Urothelium cell line (cell line): ENCODE results near the gene NELFE.
"Not testable (repeated sequence)": the region's sequence is repeated elsewhere in the genome, so short reads cannot be mapped to it uniquely, and the experiment has no call there.

Experiments
- DNase-seq: peaks from one replicate; pipeline ENCODE4 v3.0.0; 2011; ENCODE audit warnings: low spot score, mixed read lengths
- FAIRE-seq: peaks from 2 replicates; lab custom pipeline; 2011; peaks lifted over from hg19 to GRCh38; lab: Jason Lieb, UNC

NELFE gene, protein sequence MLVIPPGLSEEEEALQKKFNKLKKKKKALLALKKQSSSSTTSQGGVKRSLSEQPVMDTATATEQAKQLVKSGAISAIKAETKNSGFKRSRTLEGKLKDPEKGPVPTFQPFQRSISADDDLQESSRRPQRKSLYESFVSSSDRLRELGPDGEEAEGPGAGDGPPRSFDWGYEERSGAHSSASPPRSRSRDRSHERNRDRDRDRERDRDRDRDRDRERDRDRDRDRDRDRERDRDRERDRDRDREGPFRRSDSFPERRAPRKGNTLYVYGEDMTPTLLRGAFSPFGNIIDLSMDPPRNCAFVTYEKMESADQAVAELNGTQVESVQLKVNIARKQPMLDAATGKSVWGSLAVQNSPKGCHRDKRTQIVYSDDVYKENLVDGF

DNA sequence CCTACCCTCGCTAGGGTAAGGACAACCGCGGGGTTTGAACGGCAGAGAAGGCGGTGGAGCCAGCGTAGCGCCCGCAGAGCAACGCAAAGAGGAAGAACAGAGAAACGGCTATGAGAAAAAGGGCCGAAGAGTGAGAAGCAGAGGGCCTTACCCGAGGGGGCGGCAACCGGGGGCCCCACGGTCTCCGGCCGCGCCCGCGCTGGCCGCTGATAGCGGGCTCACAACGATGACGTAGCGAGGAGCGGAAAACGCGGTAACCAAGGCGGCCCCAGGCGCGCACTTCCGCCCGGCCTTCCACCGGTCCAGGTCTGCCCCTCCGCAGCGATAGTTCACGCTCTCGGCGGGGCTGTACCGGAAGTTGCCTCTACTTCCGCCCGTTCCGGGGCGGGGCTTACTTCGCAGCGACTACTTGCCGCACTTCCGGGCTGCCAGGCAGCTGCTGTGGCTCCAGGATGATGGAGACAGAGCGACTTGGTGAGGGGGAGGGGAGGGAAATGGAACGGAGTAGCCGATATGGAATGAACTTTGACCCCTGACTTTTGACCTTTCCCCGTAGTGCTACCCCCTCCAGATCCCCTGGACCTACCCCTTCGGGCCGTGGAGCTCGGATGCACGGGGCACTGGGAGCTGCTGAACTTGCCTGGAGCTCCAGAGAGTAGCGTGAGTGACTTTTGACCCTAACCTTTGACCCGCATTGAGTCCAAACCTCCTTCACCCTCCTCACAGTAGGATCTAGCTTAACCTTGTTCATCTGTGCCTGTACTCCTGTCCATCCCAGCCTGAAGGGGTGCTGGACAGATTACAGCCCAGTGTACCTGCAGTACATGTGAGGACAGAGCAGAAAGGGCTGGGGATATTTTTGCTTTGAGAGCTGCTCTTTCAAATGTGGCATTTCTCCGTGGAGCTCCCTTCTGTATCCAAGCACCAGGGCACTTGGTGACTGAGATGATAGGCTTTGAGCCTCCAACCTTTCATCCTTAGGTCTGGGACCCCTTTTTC is at the start of gene NELFE, which contains the start of gene SKIC2:
NELFE (minus strand) TSS at position 231 of the 999 bp plus-strand sequence. CDS start 525 bp downstream, outside the sequence.
SKIC2 (plus strand) TSS at position 435 of the 999 bp plus-strand sequence; CDS start at position 453, 18 bp downstream.
- FAIRE-seq = peak; percentile 94
- DNase-seq = peak; percentile 99

DNA sequence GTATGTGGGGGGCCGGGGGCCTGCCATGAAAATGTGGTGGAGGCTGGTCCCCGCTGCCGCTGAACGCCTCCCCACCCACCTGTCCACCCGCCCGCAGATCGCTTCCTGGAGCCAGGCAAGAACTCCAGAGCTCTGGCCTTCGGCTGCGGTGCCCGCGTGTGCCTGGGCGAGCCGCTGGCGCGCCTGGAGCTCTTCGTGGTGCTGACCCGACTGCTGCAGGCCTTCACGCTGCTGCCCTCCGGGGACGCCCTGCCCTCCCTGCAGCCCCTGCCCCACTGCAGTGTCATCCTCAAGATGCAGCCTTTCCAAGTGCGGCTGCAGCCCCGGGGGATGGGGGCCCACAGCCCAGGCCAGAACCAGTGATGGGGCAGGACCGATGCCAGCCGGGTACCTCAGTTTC is 49.3 kb upstream of the NELFE start:
- FAIRE-seq, DNase-seq: not testable (repeated sequence)

DNA sequence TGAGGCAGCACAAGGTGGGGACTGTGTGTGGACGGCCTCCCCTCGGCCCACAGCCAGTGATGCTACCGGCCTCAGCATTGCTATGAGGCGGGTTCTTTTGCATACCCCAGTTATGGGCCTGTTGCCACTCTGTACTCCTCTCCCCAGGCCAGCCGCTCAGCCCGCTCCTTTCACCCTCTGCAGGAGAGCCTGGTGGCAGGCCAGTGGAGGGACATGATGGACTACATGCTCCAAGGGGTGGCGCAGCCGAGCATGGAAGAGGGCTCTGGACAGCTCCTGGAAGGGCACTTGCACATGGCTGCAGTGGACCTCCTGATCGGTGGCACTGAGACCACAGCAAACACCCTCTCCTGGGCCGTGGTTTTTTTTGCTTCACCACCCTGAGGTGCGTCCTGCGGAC is 48.3 kb upstream of the NELFE start:
- FAIRE-seq, DNase-seq: not testable (repeated sequence)

DNA sequence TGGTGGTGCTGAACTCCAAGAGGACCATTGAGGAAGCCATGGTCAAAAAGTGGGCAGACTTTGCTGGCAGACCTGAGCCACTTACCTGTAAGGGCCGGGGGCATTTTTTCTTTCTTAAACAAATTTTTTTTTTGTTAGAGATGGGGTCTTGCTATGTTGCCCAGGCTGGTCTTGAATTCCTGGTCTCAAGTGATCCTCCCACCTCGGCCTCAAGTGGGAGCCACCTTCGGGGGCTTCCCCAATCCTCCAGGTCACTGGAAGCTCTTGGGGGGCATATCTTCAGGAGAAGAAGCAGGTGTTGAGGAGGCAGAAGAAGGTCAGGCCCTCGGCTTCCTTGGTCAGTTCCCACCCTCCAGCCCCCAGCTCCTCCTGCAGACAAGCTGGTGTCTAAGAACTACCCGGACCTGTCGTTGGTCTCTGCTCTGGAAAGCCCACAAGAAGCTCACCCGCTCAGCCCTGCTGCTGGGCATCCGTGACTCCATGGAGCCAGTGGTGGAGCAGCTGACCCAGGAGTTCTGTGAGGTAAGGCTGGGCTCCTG is 47.3 kb upstream of the NELFE start:
- not testable (repeated sequence) for FAIRE-seq, DNase-seq

DNA sequence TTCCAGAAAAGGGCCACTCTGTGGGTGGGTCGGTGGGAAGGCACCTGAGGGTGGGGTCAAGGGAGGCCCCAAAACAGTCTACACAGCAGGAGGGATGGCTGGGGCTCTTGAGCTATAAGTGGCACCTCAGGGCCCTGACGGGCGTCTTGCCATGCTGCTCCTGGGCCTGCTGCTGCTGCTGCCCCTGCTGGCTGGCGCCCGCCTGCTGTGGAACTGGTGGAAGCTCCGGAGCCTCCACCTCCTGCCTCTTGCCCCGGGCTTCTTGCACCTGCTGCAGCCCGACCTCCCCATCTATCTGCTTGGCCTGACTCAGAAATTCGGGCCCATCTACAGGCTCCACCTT is 46.7 kb upstream of the NELFE start:
- DNase-seq, FAIRE-seq: not testable (repeated sequence)

DNA sequence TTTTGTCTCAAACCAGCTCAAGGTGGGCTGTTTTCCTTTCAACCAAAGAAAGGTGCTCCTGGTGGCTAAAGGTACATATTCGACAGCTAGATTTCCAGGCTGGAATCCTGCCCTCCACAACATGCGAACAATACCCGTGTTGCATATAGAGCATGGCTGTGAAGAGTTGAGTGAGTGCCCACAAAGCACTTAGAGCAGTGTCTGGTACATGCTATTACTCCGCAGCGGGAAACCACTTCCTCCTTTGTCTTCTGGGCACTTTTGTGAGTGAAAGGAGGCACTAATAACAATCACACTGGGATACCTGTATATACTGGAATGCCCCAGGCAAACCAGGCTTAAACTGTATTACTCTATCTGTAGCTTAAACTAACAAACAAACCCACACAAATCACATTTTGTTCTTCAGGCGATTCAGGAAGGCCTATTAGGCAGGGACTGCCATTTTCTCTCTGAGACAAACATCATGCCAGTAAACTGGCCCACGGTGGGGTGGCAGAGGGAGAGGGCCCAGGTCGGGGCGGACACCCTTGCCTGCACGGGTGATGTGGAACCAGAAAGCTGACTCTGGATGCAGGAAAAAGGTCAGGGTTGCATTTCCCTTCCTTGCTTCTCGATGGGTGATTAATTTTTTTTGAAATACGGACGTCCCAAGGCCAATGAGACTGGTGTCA is 46.2 kb upstream of the NELFE start:
- not testable (repeated sequence) for DNase-seq, FAIRE-seq

DNA sequence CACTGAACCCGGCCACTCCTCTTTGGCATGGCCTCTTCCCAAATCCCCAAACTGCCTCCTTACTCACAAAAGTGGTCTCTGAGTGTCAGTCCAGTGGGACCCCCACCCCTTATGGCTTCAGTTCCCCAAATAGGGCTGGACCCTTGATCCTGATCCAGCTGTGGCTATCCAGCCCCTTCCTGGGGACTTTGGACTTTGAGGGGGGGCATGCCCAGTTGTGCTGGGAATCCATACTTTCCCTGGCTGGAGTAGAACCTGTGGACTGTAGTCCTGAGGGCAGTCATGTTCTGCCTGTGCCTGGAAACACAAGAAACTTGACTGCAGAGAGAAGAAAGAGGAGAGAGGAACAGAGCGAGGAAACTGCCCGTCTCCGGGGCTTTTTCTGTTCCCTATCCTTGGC is 45.6 kb upstream of the NELFE start:
- not testable (repeated sequence) for FAIRE-seq

DNA sequence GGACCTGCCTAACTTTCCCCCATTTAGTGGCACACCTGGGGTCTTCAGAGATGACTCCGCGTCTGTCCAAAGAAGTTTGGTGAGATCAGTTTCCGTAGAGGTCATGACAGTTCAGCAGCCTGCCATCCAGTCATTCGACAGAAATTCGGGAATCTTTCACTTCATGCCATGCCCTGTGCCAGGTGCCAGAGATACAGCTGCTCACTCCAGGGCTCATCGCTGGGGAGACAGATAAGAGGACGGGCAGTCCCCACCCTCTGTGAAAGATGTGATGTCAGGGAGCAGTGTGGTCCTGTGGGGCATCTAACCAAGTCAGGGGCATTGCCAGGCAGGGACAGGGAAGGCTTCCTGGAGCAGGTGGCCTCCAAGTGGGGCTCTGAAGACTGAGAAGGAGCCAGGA is 44.5 kb upstream of the NELFE start:
- FAIRE-seq = peak; percentile 61
- DNase-seq = not testable (repeated sequence)

More for the DNA sequence above, 45.6 kb upstream of the NELFE start:
- not testable (repeated sequence) for DNase-seq

DNA sequence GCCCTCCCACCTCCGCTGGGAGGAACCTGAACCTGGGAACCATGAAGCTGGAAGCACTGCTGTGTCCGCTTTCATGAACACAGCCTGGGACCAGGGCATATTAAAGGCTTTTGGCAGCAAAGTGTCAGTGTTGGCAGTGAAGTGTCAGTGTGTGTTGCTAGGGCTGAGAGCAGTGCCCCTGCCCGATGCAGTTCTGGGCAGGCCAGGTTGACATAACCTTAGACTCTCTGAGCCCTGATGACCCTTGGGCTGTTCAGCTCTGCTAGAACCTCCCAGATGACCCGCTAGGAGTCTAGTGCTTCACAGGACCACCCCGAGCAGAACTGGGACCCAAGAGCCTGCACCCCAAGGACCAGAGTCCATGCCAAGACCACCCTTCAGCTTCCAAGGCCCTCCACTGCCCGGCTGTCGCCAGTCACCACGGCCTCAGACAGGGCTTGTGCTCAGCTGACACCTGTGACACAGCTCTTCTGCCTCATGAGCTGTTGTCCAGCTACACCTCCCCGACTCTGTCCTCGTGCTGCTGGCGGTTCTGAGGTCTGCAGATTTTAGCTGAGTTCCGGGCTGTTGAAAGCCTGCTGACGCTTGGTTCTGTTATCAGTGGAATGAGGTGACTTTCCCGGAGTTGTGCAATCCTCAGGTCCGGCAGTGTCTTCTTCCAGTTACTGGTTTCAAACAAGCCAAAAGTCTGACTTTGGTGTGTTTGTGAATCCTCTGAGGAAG is 43.9 kb upstream of the NELFE start:
- FAIRE-seq, DNase-seq: not testable (repeated sequence)

DNA sequence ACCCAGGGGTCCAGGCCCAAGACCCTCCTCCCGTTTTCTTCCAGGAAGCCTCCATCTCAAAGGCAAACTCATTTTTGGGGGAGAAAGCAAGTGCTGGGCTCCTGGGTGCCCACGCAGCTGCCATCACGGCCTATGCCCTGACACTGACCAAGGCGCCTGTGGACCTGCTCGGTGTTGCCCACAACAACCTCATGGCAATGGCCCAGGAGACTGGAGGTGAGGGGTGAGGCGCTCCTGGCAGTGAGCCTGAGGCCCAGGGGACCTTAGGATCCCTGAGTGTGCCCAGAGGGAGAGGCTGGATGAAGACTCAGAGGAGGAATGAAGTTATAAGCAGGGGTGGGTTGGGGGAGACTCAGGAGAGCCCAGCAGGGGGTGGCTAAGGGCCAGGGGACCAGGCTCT is 37.6 kb upstream of the NELFE start:
- FAIRE-seq = not testable (repeated sequence)

DNA sequence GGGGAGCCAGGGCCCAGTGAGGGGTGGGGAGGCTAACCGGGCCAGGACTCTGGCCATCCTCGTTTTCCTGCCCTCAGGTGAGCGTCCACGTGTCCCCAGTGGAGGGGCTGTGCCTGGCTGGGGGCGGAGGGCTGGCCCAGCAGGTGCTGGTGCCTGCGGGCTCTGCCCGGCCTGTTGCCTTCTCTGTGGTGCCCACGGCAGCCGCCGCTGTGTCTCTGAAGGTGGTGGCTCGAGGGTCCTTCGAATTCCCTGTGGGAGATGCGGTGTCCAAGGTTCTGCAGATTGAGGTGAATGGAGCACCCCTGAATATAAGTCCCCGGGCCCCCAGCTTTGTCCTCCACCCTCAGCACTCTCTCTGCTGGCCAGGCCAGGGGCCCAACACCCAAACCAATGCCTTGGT is 35.6 kb upstream of the NELFE start:
- not testable (repeated sequence) for FAIRE-seq, DNase-seq

More for the DNA sequence above, 37.6 kb upstream of the NELFE start:
- DNase-seq = not testable (repeated sequence)

DNA sequence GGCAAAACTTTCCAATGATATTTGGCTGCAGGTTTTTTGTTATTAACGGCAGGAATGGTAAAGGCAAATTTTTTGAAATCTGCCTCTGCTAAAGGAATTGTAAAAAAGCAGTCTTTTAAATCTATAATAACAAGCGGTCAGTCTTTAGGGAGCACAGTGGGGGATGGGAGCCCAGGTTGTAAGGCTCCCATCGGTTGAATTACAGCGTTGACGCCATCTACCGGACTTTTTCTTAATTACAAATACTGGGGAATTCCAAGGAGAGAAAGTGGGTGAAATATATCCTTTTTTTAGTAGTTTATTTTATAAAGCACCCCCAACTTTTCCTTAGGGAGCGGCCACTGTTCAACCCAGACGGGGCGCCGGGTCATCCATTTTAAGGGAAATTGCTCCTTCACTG is 30.6 kb upstream of the NELFE start:
- not testable (repeated sequence) for DNase-seq, FAIRE-seq

DNA sequence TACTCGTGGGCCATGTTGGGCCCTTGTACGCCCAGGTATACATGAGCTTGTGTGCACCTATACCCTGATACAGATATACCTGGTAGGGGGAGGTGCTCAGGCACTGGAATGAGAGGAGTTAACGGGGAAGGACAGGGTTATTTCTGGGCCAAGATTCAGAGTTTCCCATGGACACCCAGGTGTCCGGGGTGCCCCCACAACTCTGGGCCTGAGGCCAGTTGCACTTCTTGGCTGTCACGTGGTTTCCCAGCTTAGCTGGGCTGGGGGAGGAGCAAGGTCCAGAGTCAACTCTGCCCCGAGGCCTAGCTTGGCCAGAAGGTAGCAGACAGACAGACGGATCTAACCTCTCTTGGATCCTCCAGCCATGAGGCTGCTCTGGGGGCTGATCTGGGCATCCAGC is 23.0 kb upstream of the NELFE start, which contains the start of gene C4A:
C4A (plus strand) TSS at position 314 of the 400 bp plus-strand sequence; CDS start at position 365, 51 bp downstream.
- FAIRE-seq, DNase-seq: not testable (repeated sequence)

DNA sequence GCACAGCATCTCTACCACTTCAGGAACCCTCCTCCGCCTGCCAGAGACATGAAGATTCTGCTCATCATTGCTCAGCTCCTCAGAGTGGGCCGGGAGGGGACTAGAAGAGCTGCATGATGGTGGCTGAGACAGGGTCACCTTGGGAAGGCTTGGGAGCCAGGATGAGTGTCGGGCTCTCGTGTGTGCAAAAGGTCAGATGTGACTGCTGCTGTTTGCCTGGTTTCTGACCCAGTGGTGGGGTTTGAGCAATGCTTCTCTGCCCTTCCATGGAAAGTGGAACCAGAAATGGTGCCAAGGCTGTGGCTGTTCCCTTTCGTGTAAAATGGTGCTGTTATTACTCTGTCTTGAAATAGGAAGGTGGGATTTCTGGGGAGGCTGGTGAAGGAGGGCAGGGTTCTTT is 22.2 kb upstream of the NELFE start:
- not testable (repeated sequence) for FAIRE-seq, DNase-seq

DNA sequence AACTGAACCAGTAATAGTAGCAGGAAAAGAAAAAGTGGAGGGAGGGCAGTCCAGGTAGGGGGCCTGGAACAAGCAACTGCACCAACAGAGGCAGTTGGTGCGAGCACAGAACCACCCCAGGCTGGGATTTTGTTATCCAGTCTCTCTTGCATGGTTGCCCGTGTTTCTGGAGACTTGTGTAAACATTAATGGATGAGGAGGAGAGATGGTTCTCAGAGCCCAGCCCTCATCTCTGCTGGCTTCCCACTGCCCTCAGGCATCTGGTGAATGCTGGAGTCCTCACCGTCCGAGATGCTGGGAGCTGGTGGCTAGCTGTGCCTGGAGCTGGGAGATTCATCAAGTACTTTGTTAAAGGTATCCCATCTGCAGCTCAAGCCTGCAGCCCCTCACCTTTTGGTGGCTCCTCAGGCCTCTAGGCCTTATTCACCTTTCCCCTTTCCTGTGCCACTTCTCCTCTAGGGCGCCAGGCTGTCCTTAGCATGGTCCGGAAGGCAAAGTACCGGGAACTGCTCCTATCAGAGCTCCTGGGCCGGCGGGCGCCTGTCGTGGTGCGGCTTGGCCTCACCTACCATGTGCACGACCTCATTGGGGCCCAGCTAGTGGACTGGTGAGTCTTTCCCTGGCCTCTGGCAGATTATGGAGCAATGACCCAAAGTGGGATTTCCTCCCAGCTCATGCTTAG is 21.6 kb upstream of the NELFE start:
- not testable (repeated sequence) for FAIRE-seq, DNase-seq

DNA sequence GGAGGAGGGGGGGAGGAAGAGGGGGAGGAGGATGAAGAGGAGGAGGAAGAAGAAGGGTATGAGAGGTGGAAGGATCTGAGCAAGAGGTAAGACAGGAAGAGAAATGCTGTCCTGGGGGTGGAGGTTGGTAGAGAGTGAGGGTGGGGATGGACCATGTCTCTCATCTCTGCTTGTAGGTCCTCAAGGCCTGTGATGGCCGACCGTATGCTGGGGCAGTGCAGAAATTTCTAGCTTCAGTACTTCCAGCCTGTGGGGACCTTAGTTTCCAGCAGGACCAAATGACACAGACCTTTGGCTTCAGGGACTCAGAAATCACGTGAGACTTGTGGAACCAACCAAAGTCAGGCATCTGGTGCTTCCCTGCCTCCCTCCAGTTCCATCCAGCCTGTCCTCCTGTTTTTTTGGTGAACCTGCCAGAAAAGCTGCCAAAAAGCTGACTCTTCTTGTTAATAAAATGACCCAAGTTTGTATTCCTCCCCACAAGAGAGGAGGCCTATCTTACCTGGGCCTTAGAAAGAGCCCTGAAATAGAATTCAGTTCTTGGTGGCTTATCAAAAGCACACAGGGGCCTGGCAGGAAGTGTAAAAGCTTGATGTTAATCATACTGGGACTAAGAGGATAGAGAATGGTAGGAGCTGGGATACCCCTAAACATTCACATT is 20.6 kb upstream of the NELFE start:
- DNase-seq = no peak
- FAIRE-seq = no peak

DNA sequence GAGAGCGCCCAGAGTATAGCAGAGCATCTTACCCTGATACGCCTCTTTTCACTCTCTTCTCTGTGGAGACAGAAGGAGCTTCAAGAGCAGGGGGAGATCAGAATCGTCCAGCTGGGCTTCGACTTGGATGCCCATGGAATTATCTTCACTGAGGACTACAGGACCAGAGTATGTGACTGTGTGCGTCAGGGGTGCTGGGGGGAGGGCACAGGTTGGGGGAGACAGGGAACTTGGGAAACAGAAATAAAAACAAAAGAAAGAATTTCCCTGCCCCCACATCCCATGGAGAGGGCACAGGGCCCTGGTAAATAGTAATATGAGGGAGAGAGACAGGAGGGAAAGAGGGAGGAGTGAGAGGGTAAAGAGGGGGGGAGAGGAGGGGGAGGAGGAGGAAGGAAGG is 20.1 kb upstream of the NELFE start:
- FAIRE-seq (no peak), DNase-seq (no peak)

DNA sequence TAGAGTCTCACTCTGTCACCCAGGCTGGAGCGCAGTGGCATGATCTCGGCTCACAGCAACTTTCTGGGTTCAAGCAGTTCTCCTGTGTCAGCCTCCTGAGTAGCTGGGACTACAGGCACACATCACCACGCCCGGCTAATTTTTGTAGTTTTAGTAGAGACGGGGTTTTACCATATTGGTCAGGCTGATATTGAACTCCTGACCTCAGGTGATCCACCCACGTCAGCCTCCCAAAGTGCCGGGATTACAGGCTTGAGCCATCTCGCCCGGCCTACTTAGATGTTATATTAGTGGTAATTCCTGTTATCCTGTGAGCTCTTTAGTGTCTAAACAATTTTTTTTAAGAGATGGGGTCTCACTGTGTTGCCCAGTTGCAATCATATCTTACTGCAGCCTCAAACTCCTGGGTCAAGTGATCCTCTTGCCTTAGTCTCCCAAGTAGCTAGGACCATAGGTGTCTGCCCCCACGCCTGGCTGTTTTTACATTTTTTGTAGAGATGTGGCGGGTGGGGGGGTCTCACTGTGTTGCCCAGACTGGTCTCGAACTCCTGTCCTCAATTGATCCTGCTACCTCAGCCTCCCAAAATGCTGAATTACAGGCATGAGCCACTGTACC is 19.2 kb upstream of the NELFE start:
- FAIRE-seq = no peak

More for the DNA sequence above, 19.2 kb upstream of the NELFE start:
- no peak for DNase-seq
